Uterus (tissue), 4 donors: ENCODE measurements around the gene KCNJ10. TPM values are rescaled to one million over a fixed set of nuclear protein-coding genes. Genes with fewer than 3 reads are reported as not detected.

Experiments
- DNase-seq, 2 donors: peaks; one replicate each; pipeline ENCODE4 v3.0.0-alpha.2; 2019 to 2020
- H3K27ac ChIP-seq, 2 donors: fragments of 200-600 bp; sonication (generic); 1 replicate in 1 of 2; 2 replicates in 1 of 2; pipeline ENCODE4 v1.5.1; 2016 to 2018
- H3K27me3 ChIP-seq, 2 donors: fragments of 200-600 bp; sonication (generic); one replicate each; pipeline ENCODE4 v1.5.1; 2018 to 2019; ENCODE audit warnings: control low read depth in 1 of 2
- H3K36me3 ChIP-seq, 2 donors: fragments of 200-600 bp; sonication (generic); one replicate each; pipeline ENCODE4 v1.5.1; 2019; ENCODE audit warnings: control low read depth in 1 of 2
- H3K4me1 ChIP-seq, 2 donors: fragments of 200-600 bp; sonication (generic); one replicate each; pipeline ENCODE4 v1.5.1; 2018 to 2019; ENCODE audit warnings: control low read depth in 1 of 2
- H3K4me3 ChIP-seq, 2 donors: fragments of 200-600 bp; sonication (generic); 1 replicate in 1 of 2; 2 replicates in 1 of 2; pipeline ENCODE4 v1.5.1; 2018 to 2019; ENCODE audit warnings: mild to moderate bottlenecking in 1 of 2
- H3K9me3 ChIP-seq, 2 donors: fragments of 200-600 bp; sonication (generic); one replicate each; pipeline ENCODE4 v1.5.1; 2019; ENCODE audit warnings: control low read depth in 1 of 2
- CTCF ChIP-seq, 4 experiments: fragments of 200-600 bp in 2 of 4; fragments of 450-650 bp in 2 of 4; sonication (generic) in 2 of 4; IDR thresholded peaks; one replicate each; pipeline ENCODE4 v1.5.1; 2016 to 2019; ENCODE audit warnings: antibody characterized with exemption in 4 of 4, mild to moderate bottlenecking in 2 of 4, moderate library complexity in 1 of 4
- POLR2A ChIP-seq, 2 donors: fragments of 450-650 bp; IDR thresholded peaks; one replicate each; pipeline ENCODE4 v1.6.1; 2016; ENCODE audit warnings: antibody characterized with exemption in 2 of 2, mild to moderate bottlenecking in 1 of 2, moderate library complexity in 1 of 2
- intact Hi-C: fragments of 100-400 bp; cut with DNase I; formaldehyde crosslinking; loops from one replicate; pipeline ENCODE4 v1.15.1; 2023; ENCODE audit warnings: low total_unique reads
- total RNA-seq, 4 donors: library from RNA; depleted of rRNA in 3 of 4; stranded (reverse); fragments of >200 nt in 3 of 4; gene quantifications; one replicate each; pipeline versions ENCODE4 v1.1.0 to v1.2.4, GENCODE V29; 2014 to 2023
- donor health status: DM: yes; HTN: yes; CAD: no.

KCNJ10 gene
- total RNA-seq, 4 donors from 2014 or later, result 0.58 TPM; not detected in 3

GRCh38 chr1:160098852-160099561, 29.0 kb upstream of the KCNJ10 start:
- DNase-seq, result peak; percentile 99
- TF ChIP-seq POLR2A (IDR thresholded peaks at IDR 0.05) (peak; percentile 59 to 70), CTCF (IDR thresholded peaks at IDR 0.05) (peak in 1 of 4 experiments; percentile 10)
- intact Hi-C loops, result loop anchor here (10.0 kb wide), 1 partner anchor 96 kb away; the partner anchor contains the start of gene CASQ1
- H3K9me3 ChIP-seq, result no peaks in the 10 kb centered on the region
- H3K27ac ChIP-seq, result peak overlapping the region; percentile 85 to 91
- H3K4me1 ChIP-seq, result peaks cover 7 to 10% of the 10 kb centered on the region in 2 donors
- H3K27me3 ChIP-seq, result no peaks in the 10 kb centered on the region
- peak overlapping the region; percentile 90 to 99 for H3K4me3 ChIP-seq
- H3K36me3 ChIP-seq, result no peaks in the 10 kb centered on the region

- H3K9me3 ChIP-seq, result no peaks in the 10 kb centered on the region
- no peak for TF ChIP-seq CTCF (IDR thresholded peaks at IDR 0.05)
- TF ChIP-seq POLR2A (IDR thresholded peaks at IDR 0.05), result peak; percentile 20 to 56
- H3K27ac ChIP-seq, result peak within 1 kb of the TSS; percentile 85 to 91
- peak; percentile 90 to 92 for DNase-seq
- H3K4me3 ChIP-seq, result peak within 1 kb of the TSS; percentile 90 to 99
- peaks cover 7 to 10% of the 10 kb centered on the region in 2 donors for H3K4me1 ChIP-seq
- no peaks in the 10 kb centered on the region for H3K27me3 ChIP-seq
- intact Hi-C loops, result loop anchor here (10.0 kb wide), 1 partner anchor 97 kb away; the partner anchor contains the start of gene CASQ1
- H3K36me3 ChIP-seq, result no peaks in the 10 kb centered on the region
Measured at GRCh38 chr1:160097911-160098851, 28.2 kb upstream of the KCNJ10 start, which contains the start of gene IGSF8. TSS of gene IGSF8 (minus strand) at chr1:160098619. CDS start at chr1:160098472, 147 bp downstream.

- H3K27me3 ChIP-seq, result no peaks in the 10 kb centered on the region
- no peak for TF ChIP-seq CTCF (IDR thresholded peaks at IDR 0.05)
- no peak for TF ChIP-seq POLR2A (IDR thresholded peaks at IDR 0.05)
- no peak for DNase-seq
- intact Hi-C loops, result loop anchor here (10.0 kb wide), 1 partner anchor 97 kb away; the partner anchor contains the start of gene CASQ1
- H3K36me3 ChIP-seq, result no peaks in the 10 kb centered on the region
- H3K4me1 ChIP-seq, result peaks cover 7 to 10% of the 10 kb centered on the region in 2 donors
- no peaks in the 10 kb centered on the region for H3K9me3 ChIP-seq
- peak overlapping the region in 1 of 2 donors; percentile 91 for H3K27ac ChIP-seq
- peak overlapping the region; percentile 90 to 99 for H3K4me3 ChIP-seq
Measured at GRCh38 chr1:160097151-160097910, 27.4 kb upstream of the KCNJ10 start.

- TF ChIP-seq POLR2A (IDR thresholded peaks at IDR 0.05) (no peak), CTCF (IDR thresholded peaks at IDR 0.05) (no peak)
- Histone ChIP-seq H3K4me3 (no peak overlapping the region), H3K27me3 (no peaks in the 10 kb centered on the region), H3K9me3 (no peaks in the 10 kb centered on the region), H3K36me3 (no peaks in the 10 kb centered on the region), H3K27ac (no peak overlapping the region), H3K4me1 (peaks cover 7 to 10% of the 10 kb centered on the region in 2 donors)
- intact Hi-C loops, result loop anchor here (10.0 kb wide), 1 partner anchor 98 kb away; the partner anchor contains the start of gene CASQ1
- DNase-seq, result no peak
Measured at GRCh38 chr1:160096274-160097116, 26.5 kb upstream of the KCNJ10 start.
